Endothelial cell of umbilical vein (primary cell): ENCODE measurements around the gene LAX1. TPM values are rescaled to one million over a fixed set of nuclear protein-coding genes. Genes with fewer than 3 reads are reported as not detected.
"Not testable (repeated sequence)": the region's sequence is repeated elsewhere in the genome, so short reads cannot be mapped to it uniquely, and the experiment has no call there.

Experiments used
- BruUV-seq: library from RNA; stranded (reverse); fragments of 400-500 nt; replicated peaks from 2 replicates; lab custom pipeline; 2021; lab: Mats Ljungman, UMichigan
- CTCF ChIA-PET: fragments of 300-600, 350-600 bp; sonication (Branson Sonifier 250); formaldehyde crosslinking; loops from one replicate; lab custom pipeline; 2021; ENCODE audit warnings: antibody characterized with exemption, inconsistent platforms; lab: Charles Lee
- POLR2A ChIA-PET: fragments of 300-600, 350-600 bp; sonication (Branson Sonifier 250); formaldehyde crosslinking; loops from one replicate; lab custom pipeline; 2021; ENCODE audit warnings: antibody characterized with exemption, inconsistent platforms; lab: Charles Lee
- DNase-seq: peaks from one replicate; pipeline ENCODE4 v3.0.0-alpha.2; 2011; ENCODE audit warnings: low read depth, low spot score
- FAIRE-seq: peaks from 2 replicates; lab custom pipeline; 2011; peaks lifted over from hg19 to GRCh38; lab: Jason Lieb, UNC
- H2AFZ ChIP-seq: 2 replicates; pipeline ENCODE4 v1.6.0; 2012; ENCODE audit warnings: low read depth, low read length, control low read depth, inconsistent platforms
- H3K27ac ChIP-seq: 2 replicates; pipeline ENCODE4 v1.5.1; 2011; ENCODE audit warnings: low read depth, mild to moderate bottlenecking, control low read depth, low read length, moderate library complexity; ENCODE audit not compliant: insufficient read depth
- H3K27me3 ChIP-seq, 2 experiments: 2 replicates each; pipeline versions ENCODE4 v1.6.0 to v1.6.1; 2011; ENCODE audit warnings: low read length in 2 of 2, mixed read lengths in 1 of 2; ENCODE audit not compliant: control insufficient read depth in 2 of 2, insufficient read depth in 2 of 2
- H3K36me3 ChIP-seq, 2 experiments: 2 replicates in 1 of 2; 3 replicates in 1 of 2; pipeline ENCODE4 v1.5.1; 2011; ENCODE audit warnings: low read length in 2 of 2, mild to moderate bottlenecking in 1 of 2, moderate library complexity in 1 of 2; ENCODE audit not compliant: control insufficient read depth in 2 of 2, insufficient read depth in 2 of 2; ENCODE audit errors: extremely low read depth in 1 of 2
- H3K4me1 ChIP-seq: 3 replicates; pipeline ENCODE4 v1.5.1; 2011; ENCODE audit warnings: mild to moderate bottlenecking, low read length; ENCODE audit not compliant: control insufficient read depth, insufficient read depth; ENCODE audit errors: extremely low read depth
- H3K4me2 ChIP-seq: 2 replicates; pipeline ENCODE4 v1.6.1; 2011; ENCODE audit warnings: low read length, control low read depth, mixed read lengths; ENCODE audit not compliant: insufficient read depth
- H3K4me3 ChIP-seq, 3 experiments: fragments of 200-600 bp in 1 of 3; sonication (generic), shearing (Covaris generic) in 1 of 3; replicated peaks in 1 of 3; 2 replicates each; pipeline ENCODE4 v1.5.1; 2011 to 2016; ENCODE audit warnings: control low read depth in 3 of 3, low read length in 3 of 3, mild to moderate bottlenecking in 2 of 3, inconsistent platforms in 1 of 3, low read depth in 1 of 3, moderate library complexity in 1 of 3; ENCODE audit not compliant: insufficient read depth in 1 of 3
- H3K79me2 ChIP-seq: 2 replicates; pipeline ENCODE4 v1.6.0; 2012; ENCODE audit warnings: low read length, inconsistent platforms; ENCODE audit not compliant: control insufficient read depth, insufficient read depth
- H3K9ac ChIP-seq: replicated peaks from 2 replicates; pipeline ENCODE3; 2011; ENCODE audit warnings: low read length, control low read depth; ENCODE audit not compliant: insufficient read depth; ENCODE audit errors: extremely low read depth
- H3K9me1 ChIP-seq: replicated peaks from 3 replicates; pipeline ENCODE4 v1.6.0; 2011; ENCODE audit warnings: mild to moderate bottlenecking, low read length; ENCODE audit not compliant: control insufficient read depth, insufficient read depth; ENCODE audit errors: extremely low read depth
- H3K9me3 ChIP-seq: replicated peaks from 2 replicates; pipeline ENCODE4 v1.5.1; 2012; ENCODE audit warnings: low read length, inconsistent platforms; ENCODE audit not compliant: control insufficient read depth, insufficient read depth
- H4K20me1 ChIP-seq: replicated peaks from 2 replicates; pipeline ENCODE3; 2011; ENCODE audit warnings: mild to moderate bottlenecking, low read length; ENCODE audit not compliant: control insufficient read depth, insufficient read depth; ENCODE audit errors: extremely low read depth
- EZH2 ChIP-seq: IDR thresholded peaks from 2 replicates; pipeline ENCODE4 v1.6.1; 2012; ENCODE audit warnings: borderline replicate concordance, low read depth, mild to moderate bottlenecking, moderate library complexity, low read length, inconsistent platforms; ENCODE audit not compliant: severe bottlenecking
- FOS ChIP-seq: IDR thresholded peaks from 2 replicates; pipeline ENCODE4 v1.6.1; 2011; ENCODE audit warnings: mild to moderate bottlenecking, low read length, moderate library complexity, borderline replicate concordance; ENCODE audit not compliant: insufficient read depth
- GATA2 ChIP-seq: IDR thresholded peaks from 2 replicates; pipeline ENCODE4 v1.7.0; 2011; ENCODE audit warnings: low read depth, mild to moderate bottlenecking, moderate library complexity, mixed read lengths, low read length; ENCODE audit not compliant: insufficient read length, insufficient read depth
- JUN ChIP-seq: IDR thresholded peaks from 2 replicates; pipeline ENCODE4 v1.6.1; 2011; ENCODE audit warnings: borderline replicate concordance, low read depth; ENCODE audit not compliant: insufficient read length, insufficient read depth
- MYC ChIP-seq: IDR thresholded peaks from one replicate; pipeline ENCODE4 v1.6.1; 2011; ENCODE audit warnings: mild to moderate bottlenecking, low read depth, low read length
- POLR2A ChIP-seq: IDR thresholded peaks from 2 replicates; pipeline ENCODE4 v1.6.1; 2012; ENCODE audit warnings: low read depth, mild to moderate bottlenecking, control low read depth, low read length
- POLR2AphosphoS5 ChIP-seq: IDR thresholded peaks from 2 replicates; pipeline ENCODE4 v1.6.1; 2012; ENCODE audit warnings: low read depth, mild to moderate bottlenecking, control low read depth, low read length, moderate library complexity; ENCODE audit not compliant: insufficient read depth
- dilution Hi-C: fragments of 300-500 bp; cut with MboI; formaldehyde crosslinking; loops from one replicate; pipeline ENCODE4 v1.15.0; 2019; ENCODE audit warnings: low sequenced_read_pairs; ENCODE audit not compliant: extremely low pct_ligation_motif_present
- intact Hi-C: fragments of 100-400 bp; cut with micrococcal nuclease; formaldehyde crosslinking; loops from one replicate; pipeline ENCODE4 v1.10.0; 2022
- polyA plus RNA-seq, 4 experiments: library from polyadenylated mRNA; depleted of rRNA in 3 of 4; stranded (reverse) in 3 of 4; unstranded in 1 of 4; fragments of >200 nt; gene quantifications; 2 replicates each; pipeline versions ENCODE4 v1.2.1 to v1.2.3, GENCODE V29; 2011 to 2012; ENCODE audit warnings: missing spikeins in 1 of 4
- total RNA-seq: library from RNA; stranded (reverse); gene quantifications from 2 replicates; pipeline ENCODE4 v1.2.3, GENCODE V29; 2021
- TF ChIP-seq, protein P1 (sequence below), 2 donors: IDR thresholded peaks; 1 replicate in 1 of 2; 2 replicates in 1 of 2; pipeline ENCODE4 v1.5.1; 2011; ENCODE audit warnings: low read length in 2 of 2, mild to moderate bottlenecking in 2 of 2, moderate library complexity in 2 of 2, control low read depth in 1 of 2, inconsistent platforms in 1 of 2, low read depth in 1 of 2; ENCODE audit not compliant: insufficient read depth in 1 of 2; ENCODE audit errors: extremely low read depth in 1 of 2
- TF ChIP-seq, protein P2 (sequence below): IDR thresholded peaks from 2 replicates; pipeline ENCODE4 v1.6.1; 2011; ENCODE audit not compliant: insufficient read depth, insufficient read length

The LAX1 gene
- total and polyA plus RNA-seq, 2 donors (not counting 3 experiments of a cell fraction or from before 2014, with no cell fraction given): not detected

- no peak overlapping the region for H2AFZ ChIP-seq
- H3K27me3 ChIP-seq: no peaks in the 10 kb centered on the region
- intact Hi-C loops (no loop called here), dilution Hi-C loops (no loop called here)
- no peak overlapping the region for H3K4me2 ChIP-seq
- H3K4me3 ChIP-seq: no peak overlapping the region
- FAIRE-seq: no peak
- H3K4me1 ChIP-seq: no peaks in the 10 kb centered on the region
- no peaks in the 10 kb centered on the region for H3K79me2 ChIP-seq
- no peak for DNase-seq
- H3K9me1 ChIP-seq: no peaks in the 10 kb centered on the region
- no peaks in the 10 kb centered on the region for H3K36me3 ChIP-seq
- TF ChIP-seq GATA2 (no peak), JUN (no peak), POLR2A (no peak), MYC (no peak), EZH2 (no peak), POLR2AphosphoS5 (no peak), FOS (no peak)
- TF ChIP-seq, protein P1, sequence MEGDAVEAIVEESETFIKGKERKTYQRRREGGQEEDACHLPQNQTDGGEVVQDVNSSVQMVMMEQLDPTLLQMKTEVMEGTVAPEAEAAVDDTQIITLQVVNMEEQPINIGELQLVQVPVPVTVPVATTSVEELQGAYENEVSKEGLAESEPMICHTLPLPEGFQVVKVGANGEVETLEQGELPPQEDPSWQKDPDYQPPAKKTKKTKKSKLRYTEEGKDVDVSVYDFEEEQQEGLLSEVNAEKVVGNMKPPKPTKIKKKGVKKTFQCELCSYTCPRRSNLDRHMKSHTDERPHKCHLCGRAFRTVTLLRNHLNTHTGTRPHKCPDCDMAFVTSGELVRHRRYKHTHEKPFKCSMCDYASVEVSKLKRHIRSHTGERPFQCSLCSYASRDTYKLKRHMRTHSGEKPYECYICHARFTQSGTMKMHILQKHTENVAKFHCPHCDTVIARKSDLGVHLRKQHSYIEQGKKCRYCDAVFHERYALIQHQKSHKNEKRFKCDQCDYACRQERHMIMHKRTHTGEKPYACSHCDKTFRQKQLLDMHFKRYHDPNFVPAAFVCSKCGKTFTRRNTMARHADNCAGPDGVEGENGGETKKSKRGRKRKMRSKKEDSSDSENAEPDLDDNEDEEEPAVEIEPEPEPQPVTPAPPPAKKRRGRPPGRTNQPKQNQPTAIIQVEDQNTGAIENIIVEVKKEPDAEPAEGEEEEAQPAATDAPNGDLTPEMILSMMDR (IDR thresholded peaks at IDR 0.05; ENCODE audit: extremely low read depth in 1 of 2, insufficient read depth in 1 of 2, low read depth in 1 of 2, low read length in 2 of 2): no peak
- TF ChIP-seq, protein P2, sequence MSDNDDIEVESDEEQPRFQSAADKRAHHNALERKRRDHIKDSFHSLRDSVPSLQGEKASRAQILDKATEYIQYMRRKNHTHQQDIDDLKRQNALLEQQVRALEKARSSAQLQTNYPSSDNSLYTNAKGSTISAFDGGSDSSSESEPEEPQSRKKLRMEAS: no peak
- no peaks in the 10 kb centered on the region for H3K9me3 ChIP-seq
- no peaks in the 10 kb centered on the region for H4K20me1 ChIP-seq
- no TSS peak for BruUV-seq
- ChIA-PET CTCF (interaction anchor here (0.6 to 1.5 kb wide), 2 partner anchors 25 to 279 kb away, joined by 3 read pairs; no protein-coding TSS in a partner anchor), POLR2A (no interaction called here)
- no peak overlapping the region for H3K27ac ChIP-seq
- no peak overlapping the region for H3K9ac ChIP-seq
Measured at GRCh38 chr1:203751051-203751450, 13.9 kb upstream of the LAX1 start.

DNA sequence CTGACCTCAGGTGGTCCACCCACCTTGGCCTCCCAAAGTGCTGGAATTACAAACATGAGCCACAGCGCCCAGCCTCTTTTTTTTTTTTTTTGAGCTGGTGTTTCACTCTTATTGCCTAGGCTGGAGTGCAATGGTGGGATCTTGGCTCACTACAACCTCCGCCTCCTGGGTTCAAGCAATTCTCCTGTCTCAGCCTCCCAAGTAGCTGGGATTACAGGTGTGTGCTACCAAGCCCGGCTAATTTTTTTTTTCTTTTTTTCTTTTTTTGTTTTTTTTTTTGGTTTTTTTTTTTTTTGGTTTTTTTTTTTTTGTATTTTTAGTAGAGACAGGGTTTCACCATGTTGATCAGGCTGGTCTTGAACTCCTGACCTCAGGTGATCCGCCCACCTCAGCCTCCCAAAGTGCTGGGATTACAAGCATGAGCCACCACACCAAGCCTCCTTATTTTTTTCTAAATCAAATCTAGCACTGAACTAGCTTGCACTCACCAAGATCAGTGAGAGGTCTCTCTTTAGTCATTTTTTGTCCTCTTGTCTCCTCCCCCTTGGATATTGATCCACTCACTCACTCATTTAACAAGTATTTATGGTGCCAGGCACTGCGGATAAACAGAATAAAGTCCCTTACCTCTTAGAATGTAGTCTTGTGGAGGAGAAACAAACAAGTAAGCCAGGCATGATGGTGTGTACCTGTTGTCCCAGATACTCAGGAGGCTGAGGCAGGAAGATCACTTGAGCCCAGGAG is 13.2 kb upstream of the LAX1 start:
- H3K4me1 ChIP-seq, H3K27ac ChIP-seq, dilution Hi-C loops, H3K9me3 ChIP-seq, H3K9me1 ChIP-seq, H3K27me3 ChIP-seq, DNase-seq, H2AFZ ChIP-seq, POLR2A ChIA-PET, H3K4me3 ChIP-seq, H3K9ac ChIP-seq, H3K36me3 ChIP-seq, H4K20me1 ChIP-seq, BruUV-seq, intact Hi-C loops, FAIRE-seq, H3K4me2 ChIP-seq, H3K79me2 ChIP-seq: not testable (repeated sequence)
- CTCF ChIA-PET: interaction anchor here (1.5 kb wide), 1 partner anchor 24 kb away, joined by 3 read pairs; no protein-coding TSS in a partner anchor
